GM12872 (cell line): ENCODE data around the gene SMC4.

ENCODE experiments used
- CTCF ChIP-seq: IDR thresholded peaks from 3 replicates; pipeline ENCODE4 v1.5.1; 2011; ENCODE audit warnings: low read depth, mild to moderate bottlenecking, low read length, moderate library complexity; ENCODE audit not compliant: insufficient read depth

SMC4 gene

GRCh38 chr3:160459450-160459970, 60.1 kb downstream of the SMC4 start:
- no peak for TF ChIP-seq CTCF

GRCh38 chr3:160460033-160460432, 60.6 kb downstream of the SMC4 start:
- TF ChIP-seq CTCF = no peak

GRCh38 chr3:160464321-160464720, 64.9 kb downstream of the SMC4 start:
- no peak for TF ChIP-seq CTCF

GRCh38 chr3:160464971-160465370, 65.5 kb downstream of the SMC4 start:
- no peak for TF ChIP-seq CTCF

GRCh38 chr3:160470181-160470580, 70.7 kb downstream of the SMC4 start:
- no peak for TF ChIP-seq CTCF

GRCh38 chr3:160471892-160472291, 72.4 kb downstream of the SMC4 start:
- no peak for TF ChIP-seq CTCF

- no peak for TF ChIP-seq CTCF
Measured at GRCh38 chr3:160472344-160472743, 72.9 kb downstream of the SMC4 start.

- no peak for TF ChIP-seq CTCF
Measured at GRCh38 chr3:160473221-160473620, 73.8 kb downstream of the SMC4 start.
